Activated B cell treated with CpG ODN at 0.5 μM for 24 hours (primary cell): ENCODE data around the gene SDK2. TPM values are rescaled to one million over a fixed set of nuclear protein-coding genes. Genes with fewer than 3 reads are reported as not detected.

Source experiments
- ATAC-seq: fragments of 200-7000 bp; cut with Tn5 transposase; one replicate; pipeline ENCODE4 v1.10.0; 2021; ENCODE audit warnings: low read depth, mild to moderate bottlenecking, moderate library complexity
- CTCF ChIA-PET: fragments of 350-600 bp; sonication (Branson Sonifier 250); formaldehyde crosslinking; loops from one replicate; lab custom pipeline; 2021; ENCODE audit warnings: antibody characterized with exemption; lab: Charles Lee
- POLR2A ChIA-PET: fragments of 350-600 bp; sonication (Branson Sonifier 250); formaldehyde crosslinking; loops from one replicate; lab custom pipeline; 2021; ENCODE audit warnings: antibody characterized with exemption; lab: Charles Lee
- DNase-seq: peaks from one replicate; pipeline ENCODE4 v3.0.0; 2022
- H3K27ac Mint-ChIP-seq: one replicate; pipeline ENCODE4 v1.8.0; 2020; ENCODE audit warnings: mixed read lengths
- H3K27me3 Mint-ChIP-seq: one replicate; pipeline ENCODE4 v1.8.0; 2021; ENCODE audit warnings: mixed read lengths
- H3K36me3 Mint-ChIP-seq: one replicate; pipeline ENCODE4 v1.8.0; 2021; ENCODE audit warnings: low read depth, mixed read lengths
- H3K4me1 Mint-ChIP-seq: one replicate; pipeline ENCODE4 v1.8.0; 2021; ENCODE audit warnings: mixed read lengths
- H3K4me3 Mint-ChIP-seq: one replicate; pipeline ENCODE4 v1.8.0; 2020; ENCODE audit warnings: mild to moderate bottlenecking, mixed read lengths
- H3K9me3 Mint-ChIP-seq: one replicate; pipeline ENCODE4 v1.8.0; 2020; ENCODE audit warnings: mixed read lengths
- intact Hi-C: fragments of 100-400 bp; cut with micrococcal nuclease; formaldehyde crosslinking; loops from one replicate; pipeline ENCODE4 v1.15.1; 2024
- total RNA-seq: library from RNA; stranded (reverse); gene quantifications from 2 replicates; pipeline ENCODE4 v1.2.3, GENCODE V29; 2022
- TF ChIP-seq, protein P1 (sequence below): fragments of 200-600 bp; IDR thresholded peaks from one replicate; pipeline ENCODE4 v1.8.0; 2022; ENCODE audit warnings: antibody characterized with exemption, mild to moderate bottlenecking

The SDK2 gene
- total RNA-seq, 1 donor from 2014 or later, result 2.5 TPM

DNA sequence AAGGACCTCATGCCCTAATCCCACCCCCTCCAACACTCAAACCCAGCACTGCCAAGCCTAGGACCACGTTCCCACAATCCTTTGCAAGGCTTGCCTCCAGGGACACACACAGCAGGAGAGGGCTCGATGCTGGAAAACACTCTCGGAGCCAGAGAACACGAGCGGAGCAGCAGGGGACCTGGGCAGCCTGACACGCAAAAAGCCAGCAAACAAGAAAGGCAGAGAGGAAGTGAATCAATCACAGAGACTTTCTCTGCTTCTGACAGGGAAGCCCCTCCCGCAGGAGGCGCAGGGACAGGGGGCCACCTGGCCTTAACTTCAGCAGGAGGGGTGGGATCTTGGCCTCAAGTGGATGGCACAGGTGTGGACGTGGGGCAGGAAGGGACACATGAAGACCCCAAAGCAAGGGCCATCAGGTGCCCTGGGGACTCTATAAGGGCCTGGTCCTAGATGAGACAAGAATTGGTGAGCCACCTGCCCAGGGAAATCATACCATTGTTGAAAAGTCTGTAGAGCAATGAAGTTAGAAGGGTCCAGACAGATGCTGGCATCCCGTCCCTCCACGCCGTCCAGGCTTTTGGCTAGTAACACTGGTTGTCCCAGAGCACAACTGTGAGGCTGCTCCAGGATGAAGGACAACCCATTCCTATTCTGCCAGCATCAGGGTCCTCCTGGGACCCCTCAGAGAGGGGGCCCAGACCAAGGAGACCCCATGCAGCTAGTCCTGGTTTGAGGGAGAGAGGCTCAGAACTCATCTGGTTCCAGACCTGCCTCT, 2.2 kb downstream of the SDK2 start:
- H3K4me3 Mint-ChIP-seq, result peak overlapping the region; percentile 70
- TF ChIP-seq, protein P1, sequence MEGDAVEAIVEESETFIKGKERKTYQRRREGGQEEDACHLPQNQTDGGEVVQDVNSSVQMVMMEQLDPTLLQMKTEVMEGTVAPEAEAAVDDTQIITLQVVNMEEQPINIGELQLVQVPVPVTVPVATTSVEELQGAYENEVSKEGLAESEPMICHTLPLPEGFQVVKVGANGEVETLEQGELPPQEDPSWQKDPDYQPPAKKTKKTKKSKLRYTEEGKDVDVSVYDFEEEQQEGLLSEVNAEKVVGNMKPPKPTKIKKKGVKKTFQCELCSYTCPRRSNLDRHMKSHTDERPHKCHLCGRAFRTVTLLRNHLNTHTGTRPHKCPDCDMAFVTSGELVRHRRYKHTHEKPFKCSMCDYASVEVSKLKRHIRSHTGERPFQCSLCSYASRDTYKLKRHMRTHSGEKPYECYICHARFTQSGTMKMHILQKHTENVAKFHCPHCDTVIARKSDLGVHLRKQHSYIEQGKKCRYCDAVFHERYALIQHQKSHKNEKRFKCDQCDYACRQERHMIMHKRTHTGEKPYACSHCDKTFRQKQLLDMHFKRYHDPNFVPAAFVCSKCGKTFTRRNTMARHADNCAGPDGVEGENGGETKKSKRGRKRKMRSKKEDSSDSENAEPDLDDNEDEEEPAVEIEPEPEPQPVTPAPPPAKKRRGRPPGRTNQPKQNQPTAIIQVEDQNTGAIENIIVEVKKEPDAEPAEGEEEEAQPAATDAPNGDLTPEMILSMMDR, result no peak
- ChIA-PET POLR2A (interaction anchor here (0.9 to 1.5 kb wide), 2 partner anchors 51 to 90 kb away, joined by 4 read pairs; no protein-coding TSS in a partner anchor), CTCF (interaction anchor here (0.7 to 1.5 kb wide), 4 partner anchors 45 to 214 kb away, joined by 3 to 5 read pairs (median 4); no protein-coding TSS in a partner anchor)
- peaks cover 28% of the 10 kb centered on the region for H3K4me1 Mint-ChIP-seq
- H3K27ac Mint-ChIP-seq, result peak overlapping the region; percentile 62
- H3K9me3 Mint-ChIP-seq, result no peaks in the 10 kb centered on the region
- DNase-seq, result peak; percentile 25
- H3K36me3 Mint-ChIP-seq, result peaks cover 2% of the 10 kb centered on the region
- intact Hi-C loops, result loop anchor here (2.0 to 10.0 kb wide), 6 partner anchors 47 to 563 kb away; partner anchors contain the start of gene RPL38
- ATAC-seq, result no peak
- no peaks in the 10 kb centered on the region for H3K27me3 Mint-ChIP-seq

DNA sequence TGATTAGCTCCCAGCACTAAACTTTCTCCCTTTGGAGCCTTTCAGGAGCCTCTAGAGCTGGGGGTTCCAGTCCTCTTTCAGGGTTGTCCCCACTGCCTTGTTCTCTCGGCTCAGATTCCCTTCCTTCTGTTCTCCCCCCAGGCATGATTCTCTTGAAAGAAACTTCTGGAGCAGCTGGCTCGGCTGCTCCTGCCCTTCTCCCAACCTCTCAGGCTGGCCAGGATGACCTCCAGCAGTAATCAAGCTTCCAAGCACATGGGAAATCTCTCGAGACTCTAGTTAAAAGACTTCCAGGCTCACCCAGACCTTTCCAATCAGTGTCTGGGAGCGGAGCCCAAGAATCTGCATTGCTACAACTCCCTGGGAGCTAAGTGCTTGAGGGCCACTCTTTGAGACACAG, 3.6 kb downstream of the SDK2 start:
- no peak for ATAC-seq
- DNase-seq, result no peak
- Mint-ChIP-seq H3K4me3 (no peak overlapping the region), H3K9me3 (no peaks in the 10 kb centered on the region), H3K27ac (no peak overlapping the region), H3K36me3 (peaks cover 2% of the 10 kb centered on the region), H3K4me1 (peaks cover 25% of the 10 kb centered on the region), H3K27me3 (no peaks in the 10 kb centered on the region)
- TF ChIP-seq, protein P1, result no peak
- POLR2A ChIA-PET, result interaction anchor here (1.5 kb wide), 1 partner anchor 49 kb away, joined by 4 read pairs; no protein-coding TSS in a partner anchor
- CTCF ChIA-PET, result no interaction called here
- intact Hi-C loops, result loop anchor here (5.0 to 10.0 kb wide), 4 partner anchors 88 to 564 kb away; partner anchors contain the start of gene RPL38

DNA sequence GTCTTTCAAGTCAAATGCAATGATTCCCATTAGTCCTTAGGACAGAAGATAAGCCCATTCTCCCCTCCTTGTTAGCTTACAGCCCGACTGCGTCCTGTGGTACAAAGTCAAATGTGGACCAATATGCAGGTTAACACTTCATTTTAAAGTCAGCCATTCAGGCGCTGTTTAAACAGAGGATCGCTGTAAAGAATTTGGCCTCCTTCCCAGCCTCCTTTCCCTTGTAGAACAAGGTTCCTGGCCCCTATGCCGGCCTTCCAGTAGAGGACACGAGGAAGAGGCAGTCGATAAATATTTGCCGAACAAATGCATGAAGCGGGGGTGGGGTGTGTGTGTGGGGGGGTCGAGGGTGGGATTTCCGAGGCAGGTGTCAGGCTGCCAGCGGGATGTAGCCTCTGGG, 4.3 kb downstream of the SDK2 start:
- intact Hi-C loops, result loop anchor here (5.0 to 10.0 kb wide), 4 partner anchors 88 to 565 kb away; partner anchors contain the start of gene RPL38

DNA sequence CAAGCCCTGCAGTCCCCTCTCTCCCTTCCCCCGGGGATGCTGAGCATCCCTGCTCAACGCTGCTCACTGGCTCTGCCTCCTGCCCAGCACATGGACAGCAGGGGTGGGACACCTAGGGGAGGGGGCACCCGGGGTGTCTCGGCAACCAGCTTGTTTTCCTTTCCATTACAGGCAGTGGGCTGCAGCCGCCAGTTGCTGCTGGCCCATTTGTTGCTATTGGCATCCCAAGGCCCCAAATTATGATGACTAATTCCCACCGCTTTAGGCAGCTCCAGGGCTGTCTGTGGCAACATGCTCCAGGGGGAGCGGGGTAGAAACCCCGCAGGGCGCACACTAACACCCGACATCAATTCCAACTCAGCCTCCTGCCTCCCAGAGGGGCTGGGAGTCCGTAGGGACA, 4.9 kb downstream of the SDK2 start:
- TF ChIP-seq, protein P1, result no peak
- Mint-ChIP-seq H3K27me3 (no peaks in the 10 kb centered on the region), H3K36me3 (peaks cover 2% of the 10 kb centered on the region), H3K27ac (no peak overlapping the region), H3K4me1 (peaks cover 22% of the 10 kb centered on the region), H3K9me3 (no peaks in the 10 kb centered on the region), H3K4me3 (no peak overlapping the region)
- CTCF ChIA-PET, result no interaction called here
- POLR2A ChIA-PET, result no interaction called here
- intact Hi-C loops, result no loop called here
- ATAC-seq, result no peak
- DNase-seq, result no peak

More for the DNA sequence above, 4.3 kb downstream of the SDK2 start:
- H3K36me3 Mint-ChIP-seq, result peaks cover 2% of the 10 kb centered on the region
- no peak overlapping the region for H3K4me3 Mint-ChIP-seq
- TF ChIP-seq, protein P1, result no peak
- no peak overlapping the region for H3K27ac Mint-ChIP-seq
- ChIA-PET CTCF (no interaction called here), POLR2A (no interaction called here)
- no peaks in the 10 kb centered on the region for H3K27me3 Mint-ChIP-seq
- DNase-seq (no peak), ATAC-seq (no peak)
- H3K4me1 Mint-ChIP-seq, result peaks cover 22% of the 10 kb centered on the region
- H3K9me3 Mint-ChIP-seq, result no peaks in the 10 kb centered on the region

DNA sequence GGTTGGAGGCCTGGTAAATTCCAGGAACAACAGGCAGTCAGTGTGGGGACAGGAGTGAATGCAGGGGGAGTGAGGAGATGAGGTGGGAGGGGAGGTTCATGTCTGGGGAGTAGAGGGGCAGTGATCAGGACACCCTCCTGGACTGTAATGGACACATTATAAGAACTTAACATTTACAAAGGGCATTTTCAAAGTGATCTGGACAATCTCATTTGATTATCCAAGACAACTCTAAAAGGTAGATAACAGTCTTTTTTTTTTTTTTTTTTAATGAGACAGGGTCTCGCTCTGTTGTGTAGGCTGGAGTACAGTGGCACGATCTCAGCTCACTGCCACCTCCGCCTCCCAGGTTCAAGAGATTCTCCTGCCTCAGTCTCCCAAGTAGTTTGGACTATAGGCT, 5.7 kb downstream of the SDK2 start:
- no peak overlapping the region for H3K4me3 Mint-ChIP-seq

More for the DNA sequence above, 5.7 kb downstream of the SDK2 start:
- no peaks in the 10 kb centered on the region for H3K27me3 Mint-ChIP-seq
- ChIA-PET POLR2A (no interaction called here), CTCF (interaction anchor here (1.2 kb wide), 1 partner anchor 9 kb away, joined by 3 read pairs; no protein-coding TSS in a partner anchor)
- H3K36me3 Mint-ChIP-seq, result peaks cover 2% of the 10 kb centered on the region
- ATAC-seq, result no peak
- TF ChIP-seq, protein P1, result no peak
- DNase-seq, result no peak
- H3K4me1 Mint-ChIP-seq, result peaks cover 19% of the 10 kb centered on the region
- H3K9me3 Mint-ChIP-seq, result no peaks in the 10 kb centered on the region
- intact Hi-C loops, result no loop called here
- no peak overlapping the region for H3K27ac Mint-ChIP-seq
